Measurements from ENCODE around the gene CCNI.
A peak's percentile ranks its signal among the peaks of the same experiment; 100 is the strongest.
"Not testable (repeated sequence)": the region's sequence is repeated elsewhere in the genome, so short reads cannot be mapped to it uniquely, and the experiment has no call there.

The CCNI gene

GRCh38 chr4:77080806-77081205, 5.0 kb upstream of the CCNI start:
- not testable (repeated sequence) for DNase-seq

GRCh38 chr4:77079281-77079680, 3.5 kb upstream of the CCNI start:
- DNase-seq: no peak

GRCh38 chr4:77078401-77078800, 2.6 kb upstream of the CCNI start:
- no peak for DNase-seq

- DNase-seq: peak in 1 of 5 experiments; percentile 69
Observed at GRCh38 chr4:77076889-77077635, 1.3 kb upstream of the CCNI start.

- DNase-seq: peak; percentile 56 to 93 (median 78)
Observed at GRCh38 chr4:77074981-77075855, 571 bp downstream of the CCNI start.

GRCh38 chr4:77074381-77074831, 1.4 kb downstream of the CCNI start:
- no peak for DNase-seq

- DNase-seq: no peak
Observed at GRCh38 chr4:77073981-77074380, 1.8 kb downstream of the CCNI start.

GRCh38 chr4:77073106-77073809, 2.5 kb downstream of the CCNI start:
- DNase-seq: no peak

- peak in 3 of 5 experiments; percentile 35 to 52 (median 51) for DNase-seq
Observed at GRCh38 chr4:77072195-77072753, 3.5 kb downstream of the CCNI start.

- not testable (repeated sequence) for DNase-seq
Observed at GRCh38 chr4:77069514-77069913, 6.3 kb downstream of the CCNI start.

- no peak for DNase-seq
Observed at GRCh38 chr4:77065382-77065781, 10.4 kb downstream of the CCNI start.

GRCh38 chr4:77062856-77063255, 12.9 kb downstream of the CCNI start:
- no peak for DNase-seq

GRCh38 chr4:77052352-77052751, 23.4 kb downstream of the CCNI start:
- peak; percentile 23 to 53 (median 40) for DNase-seq

- no peak for DNase-seq
Observed at GRCh38 chr4:77050962-77051361, 24.8 kb downstream of the CCNI start.

- peak in 1 of 5 experiments; percentile 30 for DNase-seq
Observed at GRCh38 chr4:77047037-77047436, 28.8 kb downstream of the CCNI start.

- no peak for DNase-seq
Observed at GRCh38 chr4:77045490-77045889, 30.3 kb downstream of the CCNI start.

- DNase-seq: peak in 1 of 5 experiments; percentile 68
Observed at GRCh38 chr4:77044461-77045150, 31.2 kb downstream of the CCNI start.

- no peak for DNase-seq
Observed at GRCh38 chr4:77043507-77044136, 32.2 kb downstream of the CCNI start.

GRCh38 chr4:77040854-77041725, 34.7 kb downstream of the CCNI start:
- DNase-seq: no peak

GRCh38 chr4:77040270-77040669, 35.5 kb downstream of the CCNI start:
- no peak for DNase-seq

- no peak for DNase-seq
Observed at GRCh38 chr4:77039796-77040195, 36.0 kb downstream of the CCNI start.
